Measurements from ENCODE around the gene NCOR2.

The NCOR2 gene

DNA sequence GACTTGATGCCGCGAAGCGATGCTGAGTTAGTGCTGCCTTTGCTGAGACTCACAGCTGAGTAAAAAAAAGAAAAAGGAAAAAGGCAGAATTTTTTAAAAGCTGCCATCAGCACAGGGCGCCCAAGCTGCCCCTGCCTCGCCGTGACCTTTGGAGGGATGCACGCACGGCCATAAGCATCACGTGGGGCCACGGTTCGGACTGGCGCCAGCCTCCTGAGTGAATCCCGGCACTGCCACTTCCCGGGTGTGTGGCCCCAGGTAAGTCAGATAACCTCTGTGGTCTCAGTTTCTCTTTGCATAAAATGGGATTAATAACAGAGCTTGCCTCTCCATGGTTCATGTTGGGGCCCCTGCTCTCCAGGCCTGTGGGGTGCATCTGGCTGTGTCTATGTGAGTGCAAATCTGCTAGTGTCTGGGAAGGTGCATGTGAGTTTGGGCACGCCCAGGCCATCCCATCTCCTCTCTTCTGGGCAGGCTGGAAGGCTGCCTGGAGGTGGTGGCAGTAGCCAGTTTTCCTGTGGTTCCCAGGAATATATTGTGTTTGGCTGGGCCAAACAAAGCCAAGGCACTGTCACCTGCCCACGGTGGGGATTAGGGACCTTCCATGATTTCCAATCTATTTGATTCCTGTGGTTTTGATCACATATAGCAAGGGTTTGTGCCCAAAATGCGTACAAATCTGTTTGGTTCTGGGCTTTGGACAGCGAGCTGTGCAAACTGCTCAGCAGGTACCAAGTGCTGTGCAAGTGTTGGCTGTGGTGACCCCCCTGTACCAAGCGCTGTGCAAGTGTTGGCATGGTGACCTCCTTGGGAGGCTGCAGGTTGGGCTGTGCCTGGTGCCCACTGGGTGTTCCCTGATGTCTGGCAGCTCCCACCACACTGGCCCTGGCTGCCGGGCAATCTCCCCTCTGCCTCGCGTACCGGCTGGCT is 43.5 kb upstream of the NCOR2 start:
- DNase-seq (ENCODE audit: low read depth): no peak
- TF ChIP-seq, protein P1, sequence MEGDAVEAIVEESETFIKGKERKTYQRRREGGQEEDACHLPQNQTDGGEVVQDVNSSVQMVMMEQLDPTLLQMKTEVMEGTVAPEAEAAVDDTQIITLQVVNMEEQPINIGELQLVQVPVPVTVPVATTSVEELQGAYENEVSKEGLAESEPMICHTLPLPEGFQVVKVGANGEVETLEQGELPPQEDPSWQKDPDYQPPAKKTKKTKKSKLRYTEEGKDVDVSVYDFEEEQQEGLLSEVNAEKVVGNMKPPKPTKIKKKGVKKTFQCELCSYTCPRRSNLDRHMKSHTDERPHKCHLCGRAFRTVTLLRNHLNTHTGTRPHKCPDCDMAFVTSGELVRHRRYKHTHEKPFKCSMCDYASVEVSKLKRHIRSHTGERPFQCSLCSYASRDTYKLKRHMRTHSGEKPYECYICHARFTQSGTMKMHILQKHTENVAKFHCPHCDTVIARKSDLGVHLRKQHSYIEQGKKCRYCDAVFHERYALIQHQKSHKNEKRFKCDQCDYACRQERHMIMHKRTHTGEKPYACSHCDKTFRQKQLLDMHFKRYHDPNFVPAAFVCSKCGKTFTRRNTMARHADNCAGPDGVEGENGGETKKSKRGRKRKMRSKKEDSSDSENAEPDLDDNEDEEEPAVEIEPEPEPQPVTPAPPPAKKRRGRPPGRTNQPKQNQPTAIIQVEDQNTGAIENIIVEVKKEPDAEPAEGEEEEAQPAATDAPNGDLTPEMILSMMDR (IDR thresholded peaks at IDR 0.05; ENCODE audit: control insufficient read depth, extremely low read depth, insufficient read depth): no peak
- no peak overlapping the region for H3K4me3 ChIP-seq (ENCODE audit: low read depth, low read length)

- TF ChIP-seq, protein P1 (IDR thresholded peaks at IDR 0.05; ENCODE audit: control insufficient read depth, extremely low read depth, insufficient read depth): no peak
- no peak overlapping the region for H3K4me3 ChIP-seq (ENCODE audit: low read depth, low read length)
Measured at GRCh38 chr12:124610021-124610612, 42.7 kb upstream of the NCOR2 start.

GRCh38 chr12:124609041-124609989 is 41.9 kb upstream of the NCOR2 start:
- peak; percentile 71 for DNase-seq (ENCODE audit: low read depth)
- TF ChIP-seq, protein P1 (IDR thresholded peaks at IDR 0.05; ENCODE audit: control insufficient read depth, extremely low read depth, insufficient read depth): no peak; the same call in 1 of the 2 replicates
- H3K4me3 ChIP-seq (ENCODE audit: low read depth, low read length): peak overlapping the region; percentile 8; the same call in 1 of the 2 replicates

More at GRCh38 chr12:124610021-124610612, 42.7 kb upstream of the NCOR2 start:
- DNase-seq (ENCODE audit: low read depth): no peak

DNA sequence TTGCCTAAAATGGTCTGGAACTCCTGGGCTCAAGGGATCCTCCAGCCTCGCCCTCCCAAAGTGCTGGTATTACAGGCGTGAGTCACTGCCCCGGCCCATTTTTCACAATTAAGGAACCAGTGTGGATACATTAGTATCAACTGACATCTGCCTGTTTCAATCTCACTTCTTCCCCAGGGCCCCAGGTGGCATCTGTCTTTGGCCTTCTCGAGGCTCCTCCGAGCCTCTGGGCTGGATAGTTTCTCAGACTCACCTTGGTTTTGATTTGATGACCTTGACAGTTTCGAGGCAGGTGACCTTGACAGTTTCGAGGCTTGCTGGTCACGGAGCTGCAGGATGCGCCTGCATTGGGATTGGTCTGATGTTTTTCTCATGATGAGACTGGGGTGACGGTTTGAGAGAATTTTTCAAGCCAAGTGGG is 41.0 kb upstream of the NCOR2 start:
- 0 out of 2 replicates have a peak overlapping the region, but pooled peaks have one; percentile 8 for H3K4me3 ChIP-seq (ENCODE audit: low read depth, low read length)
- TF ChIP-seq, protein P1 (IDR thresholded peaks at IDR 0.05; ENCODE audit: control insufficient read depth, extremely low read depth, insufficient read depth): no peak
- no peak for DNase-seq (ENCODE audit: low read depth)

DNA sequence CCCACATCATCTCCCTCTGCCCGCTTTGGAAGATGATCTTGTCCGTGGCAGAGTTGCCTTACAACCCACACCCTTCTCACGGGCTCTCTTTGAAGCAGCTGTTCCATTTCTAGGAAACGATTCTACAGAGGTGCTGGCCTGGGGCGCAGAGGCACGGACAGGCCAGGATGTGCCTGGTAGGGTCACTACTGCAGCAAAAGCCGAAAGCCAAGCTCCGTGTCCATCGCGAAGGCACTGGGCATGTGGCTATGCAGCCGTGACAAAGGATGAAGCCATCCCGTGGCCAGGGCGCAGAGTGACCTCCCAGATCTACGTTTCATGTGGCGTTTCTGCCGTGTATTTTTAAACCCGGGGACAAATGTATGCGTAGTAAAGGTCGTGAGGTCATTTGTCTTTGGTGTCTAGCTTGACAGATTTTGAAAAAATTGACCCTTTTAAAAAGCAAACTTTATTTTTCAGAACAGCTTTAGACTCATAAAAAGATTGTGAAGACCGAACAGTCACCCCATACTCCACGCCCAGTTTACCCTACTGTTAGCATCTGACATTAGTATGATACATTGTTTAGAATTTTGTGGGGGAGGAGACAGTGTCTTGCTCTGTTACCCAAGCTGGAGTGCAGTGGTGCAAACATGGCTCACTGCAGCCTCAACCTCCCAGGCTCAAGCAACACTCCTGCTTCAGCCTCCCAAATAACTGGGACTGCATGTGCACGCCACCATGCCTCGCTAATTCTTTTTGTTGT is 40.4 kb upstream of the NCOR2 start:
- no peak overlapping the region for H3K4me3 ChIP-seq (ENCODE audit: low read depth, low read length)
- no peak for DNase-seq (ENCODE audit: low read depth)
- TF ChIP-seq, protein P1 (IDR thresholded peaks at IDR 0.05; ENCODE audit: control insufficient read depth, extremely low read depth, insufficient read depth): no peak

All from LNCaP clone FGC (cell line).